HCT116 (cell line): ENCODE data around the gene SLC12A7. TPM values are rescaled to one million over a fixed set of nuclear protein-coding genes. Genes with fewer than 3 reads are reported as not detected.

ENCODE experiments used
- ATAC-seq: fragments of 200-7000 bp; cut with Tn5 transposase; 2 replicates; pipeline ENCODE4 v1.9.1; 2020; ENCODE audit warnings: mild to moderate bottlenecking, moderate library complexity
- BruUV-seq: library from RNA; stranded (reverse); fragments of 400-500 nt; replicated peaks from 2 replicates; lab custom pipeline; 2021; lab: Mats Ljungman, UMichigan
- CTCF ChIA-PET: fragments of 300-600 bp; sonication (Branson Sonifier 250); formaldehyde crosslinking; loops from one replicate; lab custom pipeline; 2021; ENCODE audit warnings: antibody characterized with exemption; lab: Charles Lee
- POLR2A ChIA-PET: fragments of 300-600, 350-600 bp; sonication (Branson Sonifier 250); formaldehyde crosslinking; loops from one replicate; lab custom pipeline; 2021; ENCODE audit warnings: antibody characterized with exemption; lab: Charles Lee
- RAD21 ChIA-PET, 2 experiments: fragments of 300-600 bp; sonication (Branson Sonifier 250); formaldehyde crosslinking; loops; one replicate each; lab custom pipeline; 2023; ENCODE audit warnings: low total read pairs in 2 of 2; ENCODE audit not compliant: uncharacterized antibody in 2 of 2, unreplicated experiment in 2 of 2, low non-redundant PET in 1 of 2; lab: Charles Lee
- DNase-seq: peaks from one replicate; pipeline ENCODE4 v3.0.0-alpha.2; 2010; ENCODE audit warnings: low read depth, low spot score
- H2AFZ ChIP-seq: fragments of 200-600 bp; shearing (Covaris generic), sonication (generic); 2 replicates; pipeline ENCODE4 v1.6.1; 2017; ENCODE audit warnings: low read depth, mixed run types, mixed read lengths, antibody characterized with exemption, low read length; ENCODE audit not compliant: poor library complexity, severe bottlenecking
- H3K27ac ChIP-seq: 2 replicates; pipeline ENCODE4 v1.5.1; 2012; ENCODE audit warnings: low read depth, low read length
- H3K27me3 ChIP-seq: fragments of 200-600 bp; sonication (generic); 2 replicates; pipeline ENCODE4 v1.6.1; 2016; ENCODE audit warnings: mixed run types, low read length, mixed read lengths; ENCODE audit not compliant: insufficient read depth
- H3K36me3 ChIP-seq, 2 experiments: fragments of 200-500 bp in 1 of 2; fragments of 200-600 bp in 1 of 2; sonication (Bioruptor generic) in 1 of 2; sonication (generic) in 1 of 2; 2 replicates each; pipeline versions ENCODE4 v1.5.1 to v1.6.1; 2014 to 2016; ENCODE audit warnings: low read length in 2 of 2, inconsistent platforms in 1 of 2, mixed read lengths in 1 of 2, mixed run types in 1 of 2; ENCODE audit not compliant: insufficient read depth in 2 of 2, control insufficient read depth in 1 of 2
- H3K4me1 ChIP-seq, 2 experiments: fragments of 200-600 bp in 1 of 2; sonication (generic) in 1 of 2; 2 replicates each; pipeline versions ENCODE4 v1.5.1 to v1.6.1; 2012 to 2017; ENCODE audit warnings: low read length in 2 of 2, inconsistent platforms in 1 of 2, mild to moderate bottlenecking in 1 of 2, mixed read lengths in 1 of 2, mixed run types in 1 of 2, moderate library complexity in 1 of 2; ENCODE audit not compliant: insufficient read depth in 2 of 2, control insufficient read depth in 1 of 2
- H3K4me2 ChIP-seq: fragments of 200-600 bp; sonication (generic); 2 replicates; pipeline ENCODE4 v1.6.1; 2017; ENCODE audit warnings: mixed run types, low read length, mixed read lengths
- H3K4me3 ChIP-seq, 2 experiments: fragments of 200-600 bp in 1 of 2; sonication (generic) in 1 of 2; replicated peaks in 1 of 2; 2 replicates each; pipeline ENCODE4 v1.5.1; 2011 to 2016; ENCODE audit warnings: low read length in 2 of 2, control low read depth in 1 of 2, low read depth in 1 of 2, mild to moderate bottlenecking in 1 of 2, mixed read lengths in 1 of 2, mixed run types in 1 of 2
- H3K79me2 ChIP-seq: fragments of 200-600 bp; sonication (generic); 2 replicates; pipeline ENCODE4 v1.6.1; 2017; ENCODE audit warnings: mild to moderate bottlenecking, mixed run types, low read length, moderate library complexity, mixed read lengths; ENCODE audit not compliant: insufficient read depth
- H3K9ac ChIP-seq: fragments of 200-600 bp; sonication (generic); 2 replicates; pipeline ENCODE4 v1.6.1; 2016; ENCODE audit warnings: low read length, mixed read lengths
- H3K9me2 ChIP-seq: fragments of 200-600 bp; sonication (generic), shearing (Covaris generic); 2 replicates; pipeline ENCODE4 v1.6.1; 2017; ENCODE audit warnings: mixed run types, mild to moderate bottlenecking, moderate library complexity; ENCODE audit not compliant: insufficient read depth
- H3K9me3 ChIP-seq, 2 experiments: fragments of 200-500 bp in 1 of 2; fragments of 200-600 bp in 1 of 2; sonication (Bioruptor generic) in 1 of 2; sonication (generic) in 1 of 2; 2 replicates each; pipeline ENCODE4 v1.6.1; 2014 to 2017; ENCODE audit warnings: low read length in 2 of 2, mixed read lengths in 2 of 2, inconsistent platforms in 1 of 2, low read depth in 1 of 2, mild to moderate bottlenecking in 1 of 2, mixed run types in 1 of 2, moderate library complexity in 1 of 2; ENCODE audit not compliant: control insufficient read depth in 1 of 2, insufficient read depth in 1 of 2
- H4K20me1 ChIP-seq: fragments of 200-600 bp; sonication (generic), shearing (Covaris generic); 2 replicates; pipeline ENCODE4 v1.6.1; 2017; ENCODE audit warnings: mixed run types, mild to moderate bottlenecking, moderate library complexity; ENCODE audit not compliant: insufficient read depth
- EGR1 ChIP-seq: IDR thresholded peaks from 2 replicates; pipeline ENCODE4 v1.6.1; 2012; ENCODE audit warnings: low read depth
- FOSL1 ChIP-seq: IDR thresholded peaks from 2 replicates; pipeline ENCODE4 v1.6.1; 2012; ENCODE audit warnings: low read depth
- JUND ChIP-seq: IDR thresholded peaks from 2 replicates; pipeline ENCODE4 v1.6.1; 2012
- POLR2AphosphoS5 ChIP-seq: IDR thresholded peaks from 2 replicates; pipeline ENCODE4 v1.6.1; 2011; ENCODE audit warnings: mild to moderate bottlenecking, low read depth, low read length, moderate library complexity
- SIN3A ChIP-seq: IDR thresholded peaks from 2 replicates; pipeline ENCODE4 v1.6.1; 2012; ENCODE audit warnings: low read depth
- TCF7L2 ChIP-seq: IDR thresholded peaks from 2 replicates; pipeline ENCODE4 v1.7.0; 2011; ENCODE audit warnings: borderline replicate concordance, inconsistent platforms; ENCODE audit not compliant: insufficient read depth, insufficient read length; ENCODE audit errors: extremely low read depth
- ZFX ChIP-seq: fragments of 450-650 bp; IDR thresholded peaks from 2 replicates; pipeline ENCODE4 v1.6.1; 2017
- intact Hi-C: fragments of 100-400 bp; cut with micrococcal nuclease; formaldehyde crosslinking; loops from 2 replicates; pipeline ENCODE4 v1.10.0; 2022
- total RNA-seq: library from RNA; stranded (reverse); gene quantifications from one replicate; pipeline ENCODE4 v1.2.1, GENCODE V29; 2021; ENCODE audit not compliant: unreplicated experiment
- TF ChIP-seq, protein P1 (sequence below): IDR thresholded peaks from 2 replicates; pipeline ENCODE4 v1.6.1; 2012
- TF ChIP-seq, protein P2 (sequence below): IDR thresholded peaks from 2 replicates; pipeline ENCODE4 v1.6.1; 2012; ENCODE audit warnings: low read depth
- TF ChIP-seq, protein P3 (sequence below), 3 experiments: fragments of 200-600 bp in 1 of 3; sonication (generic) in 1 of 3; IDR thresholded peaks in 2 of 3; conservative IDR thresholded peaks in 1 of 3; 2 replicates each; pipeline ENCODE4 v1.5.1; 2012 to 2017; ENCODE audit warnings: low read depth in 2 of 3, low read length in 2 of 3, antibody characterized with exemption in 1 of 3, borderline replicate concordance in 1 of 3, control low read depth in 1 of 3, mild to moderate bottlenecking in 1 of 3, mixed read lengths in 1 of 3, mixed run types in 1 of 3, moderate library complexity in 1 of 3; ENCODE audit not compliant: insufficient read depth in 1 of 3

SLC12A7 gene
- total RNA-seq, 1 experiment from 2014 or later = 29.6 TPM

DNA sequence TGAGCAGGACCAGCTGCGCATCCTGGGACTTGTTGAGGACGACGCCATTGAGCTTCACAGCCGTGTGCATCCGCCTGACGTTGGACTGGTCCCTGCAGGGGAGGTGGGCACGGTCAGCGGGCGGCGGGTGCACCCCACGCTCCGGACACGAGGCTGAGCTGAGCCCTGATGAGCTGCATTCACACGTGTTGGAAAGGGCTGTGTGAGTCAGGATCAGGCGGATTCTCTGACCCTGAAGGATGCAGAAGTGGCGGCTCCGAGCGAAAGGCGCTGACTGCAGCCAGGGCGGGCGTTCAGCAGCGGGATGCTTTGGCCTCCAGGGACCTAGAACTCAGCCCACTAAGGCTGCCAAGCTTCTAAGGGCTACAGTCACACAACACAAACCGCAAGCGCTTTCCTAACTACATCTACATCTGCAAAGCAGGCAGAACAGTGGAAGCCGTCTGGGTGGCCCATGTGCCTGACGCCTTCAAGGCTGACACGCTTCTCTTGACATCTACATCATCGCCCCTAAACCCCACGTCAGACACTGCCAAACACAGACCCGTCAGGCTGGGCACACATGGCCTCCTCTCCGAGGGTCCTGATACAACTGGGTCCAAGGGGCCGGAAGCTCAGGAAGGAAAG is 58.4 kb downstream of the SLC12A7 start:
- no peak overlapping the region for H3K4me2 ChIP-seq
- BruUV-seq = no TSS peak
- no peak overlapping the region for H2AFZ ChIP-seq
- intact Hi-C loops = no loop called here
- H3K79me2 ChIP-seq = no peaks in the 10 kb centered on the region
- H3K9ac ChIP-seq = no peak overlapping the region
- H3K4me3 ChIP-seq = no peak overlapping the region
- no peaks in the 10 kb centered on the region for H3K4me1 ChIP-seq
- TF ChIP-seq EGR1 = no peak
- ChIA-PET CTCF (no interaction called here), RAD21 (no interaction called here), POLR2A (no interaction called here)
- no peaks in the 10 kb centered on the region for H3K27me3 ChIP-seq
- H3K9me2 ChIP-seq = no peaks in the 10 kb centered on the region
- ATAC-seq (no peak), DNase-seq (no peak)
- H3K27ac ChIP-seq = no peak overlapping the region
- no peaks in the 10 kb centered on the region for H4K20me1 ChIP-seq
- no peaks in the 10 kb centered on the region for H3K9me3 ChIP-seq
- peaks cover 0 to 3% of the 10 kb centered on the region in 2 experiments; a peak in 2 of 4 replicates for H3K36me3 ChIP-seq

DNA sequence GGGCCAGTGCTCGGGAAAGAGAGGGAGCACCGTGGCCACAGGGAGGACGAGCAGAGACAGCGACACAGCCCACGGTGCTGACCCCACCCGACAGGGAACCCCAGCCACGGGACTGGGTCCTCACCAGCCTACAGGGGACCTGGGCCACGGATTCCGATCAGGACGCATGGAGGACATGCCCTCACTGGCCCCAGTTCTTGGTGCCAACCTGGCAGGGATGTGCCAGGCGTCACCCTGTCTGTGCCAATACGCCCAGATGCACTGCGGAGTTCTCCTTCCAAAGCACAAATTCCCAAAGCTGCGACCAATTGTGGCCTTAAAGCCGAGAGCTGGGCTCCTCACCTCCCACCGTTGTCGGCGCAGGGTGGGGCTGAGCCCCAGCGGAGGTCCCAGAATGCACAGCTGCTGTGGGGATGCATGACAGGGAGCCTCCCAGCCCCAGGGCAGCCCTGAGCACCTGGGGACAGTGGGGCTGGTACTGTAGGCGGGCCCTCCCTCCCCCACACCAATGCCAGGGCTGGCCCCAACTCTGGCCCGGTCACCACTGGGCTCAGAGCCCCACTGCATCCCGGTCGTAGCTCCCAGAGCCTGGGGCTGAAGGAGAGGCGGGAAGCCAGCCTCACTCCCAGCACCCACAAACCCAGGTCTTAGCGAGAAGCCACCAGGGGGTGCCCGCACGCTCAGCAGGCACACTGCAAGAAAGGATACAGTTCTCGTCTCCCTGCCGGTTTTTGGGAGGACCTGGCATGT is 59.0 kb downstream of the SLC12A7 start:
- CTCF ChIA-PET = no interaction called here
- H3K4me1 ChIP-seq = no peaks in the 10 kb centered on the region
- no peaks in the 10 kb centered on the region for H3K27me3 ChIP-seq
- ATAC-seq (no peak), DNase-seq (no peak)
- H3K4me2 ChIP-seq = no peak overlapping the region
- H3K27ac ChIP-seq = no peak overlapping the region
- intact Hi-C loops = no loop called here
- H3K9me3 ChIP-seq = no peaks in the 10 kb centered on the region
- no peak overlapping the region for H3K4me3 ChIP-seq
- no peaks in the 10 kb centered on the region for H4K20me1 ChIP-seq
- POLR2A ChIA-PET = no interaction called here
- no peak overlapping the region for H3K9ac ChIP-seq
- no peaks in the 10 kb centered on the region for H3K79me2 ChIP-seq
- RAD21 ChIA-PET = no interaction called here
- no peaks in the 10 kb centered on the region for H3K9me2 ChIP-seq
- H3K36me3 ChIP-seq = peaks cover 0 to 3% of the 10 kb centered on the region in 2 experiments; a peak in 2 of 4 replicates
- no peak overlapping the region for H2AFZ ChIP-seq
- no TSS peak for BruUV-seq
- TF ChIP-seq, protein P1, sequence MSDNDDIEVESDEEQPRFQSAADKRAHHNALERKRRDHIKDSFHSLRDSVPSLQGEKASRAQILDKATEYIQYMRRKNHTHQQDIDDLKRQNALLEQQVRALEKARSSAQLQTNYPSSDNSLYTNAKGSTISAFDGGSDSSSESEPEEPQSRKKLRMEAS = no peak
- TF ChIP-seq POLR2AphosphoS5 (no peak), SIN3A (no peak), FOSL1 (no peak), ZFX (no peak), JUND (no peak), TCF7L2 (no peak)
- TF ChIP-seq, protein P2, sequence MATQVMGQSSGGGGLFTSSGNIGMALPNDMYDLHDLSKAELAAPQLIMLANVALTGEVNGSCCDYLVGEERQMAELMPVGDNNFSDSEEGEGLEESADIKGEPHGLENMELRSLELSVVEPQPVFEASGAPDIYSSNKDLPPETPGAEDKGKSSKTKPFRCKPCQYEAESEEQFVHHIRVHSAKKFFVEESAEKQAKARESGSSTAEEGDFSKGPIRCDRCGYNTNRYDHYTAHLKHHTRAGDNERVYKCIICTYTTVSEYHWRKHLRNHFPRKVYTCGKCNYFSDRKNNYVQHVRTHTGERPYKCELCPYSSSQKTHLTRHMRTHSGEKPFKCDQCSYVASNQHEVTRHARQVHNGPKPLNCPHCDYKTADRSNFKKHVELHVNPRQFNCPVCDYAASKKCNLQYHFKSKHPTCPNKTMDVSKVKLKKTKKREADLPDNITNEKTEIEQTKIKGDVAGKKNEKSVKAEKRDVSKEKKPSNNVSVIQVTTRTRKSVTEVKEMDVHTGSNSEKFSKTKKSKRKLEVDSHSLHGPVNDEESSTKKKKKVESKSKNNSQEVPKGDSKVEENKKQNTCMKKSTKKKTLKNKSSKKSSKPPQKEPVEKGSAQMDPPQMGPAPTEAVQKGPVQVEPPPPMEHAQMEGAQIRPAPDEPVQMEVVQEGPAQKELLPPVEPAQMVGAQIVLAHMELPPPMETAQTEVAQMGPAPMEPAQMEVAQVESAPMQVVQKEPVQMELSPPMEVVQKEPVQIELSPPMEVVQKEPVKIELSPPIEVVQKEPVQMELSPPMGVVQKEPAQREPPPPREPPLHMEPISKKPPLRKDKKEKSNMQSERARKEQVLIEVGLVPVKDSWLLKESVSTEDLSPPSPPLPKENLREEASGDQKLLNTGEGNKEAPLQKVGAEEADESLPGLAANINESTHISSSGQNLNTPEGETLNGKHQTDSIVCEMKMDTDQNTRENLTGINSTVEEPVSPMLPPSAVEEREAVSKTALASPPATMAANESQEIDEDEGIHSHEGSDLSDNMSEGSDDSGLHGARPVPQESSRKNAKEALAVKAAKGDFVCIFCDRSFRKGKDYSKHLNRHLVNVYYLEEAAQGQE = no peak
- TF ChIP-seq, protein P3, sequence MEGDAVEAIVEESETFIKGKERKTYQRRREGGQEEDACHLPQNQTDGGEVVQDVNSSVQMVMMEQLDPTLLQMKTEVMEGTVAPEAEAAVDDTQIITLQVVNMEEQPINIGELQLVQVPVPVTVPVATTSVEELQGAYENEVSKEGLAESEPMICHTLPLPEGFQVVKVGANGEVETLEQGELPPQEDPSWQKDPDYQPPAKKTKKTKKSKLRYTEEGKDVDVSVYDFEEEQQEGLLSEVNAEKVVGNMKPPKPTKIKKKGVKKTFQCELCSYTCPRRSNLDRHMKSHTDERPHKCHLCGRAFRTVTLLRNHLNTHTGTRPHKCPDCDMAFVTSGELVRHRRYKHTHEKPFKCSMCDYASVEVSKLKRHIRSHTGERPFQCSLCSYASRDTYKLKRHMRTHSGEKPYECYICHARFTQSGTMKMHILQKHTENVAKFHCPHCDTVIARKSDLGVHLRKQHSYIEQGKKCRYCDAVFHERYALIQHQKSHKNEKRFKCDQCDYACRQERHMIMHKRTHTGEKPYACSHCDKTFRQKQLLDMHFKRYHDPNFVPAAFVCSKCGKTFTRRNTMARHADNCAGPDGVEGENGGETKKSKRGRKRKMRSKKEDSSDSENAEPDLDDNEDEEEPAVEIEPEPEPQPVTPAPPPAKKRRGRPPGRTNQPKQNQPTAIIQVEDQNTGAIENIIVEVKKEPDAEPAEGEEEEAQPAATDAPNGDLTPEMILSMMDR (IDR thresholded peaks at IDR 0.05 in 2 of 3, conservative IDR thresholded peaks at IDR 0.05 in 1 of 3; ENCODE audit: borderline replicate concordance in 1 of 3, insufficient read depth in 1 of 3, low read depth in 2 of 3, low read length in 2 of 3) = no peak
